Suprapubic skin (tissue), 4 donors: ENCODE data around the gene CNIH3. TPM values are rescaled to one million over a fixed set of nuclear protein-coding genes. Genes with fewer than 3 reads are reported as not detected.
"Not testable (repeated sequence)": the region's sequence is repeated elsewhere in the genome, so short reads cannot be mapped to it uniquely, and the experiment has no call there.

Experiments
- DNase-seq, 2 donors: peaks; one replicate each; pipeline ENCODE4 v3.0.0-alpha.2; 2019; ENCODE audit warnings: low spot score in 2 of 2
- H3K27ac ChIP-seq: fragments of 200-600 bp; sonication (generic); one replicate; pipeline ENCODE4 v1.5.1; 2019
- H3K27me3 ChIP-seq: fragments of 200-600 bp; sonication (generic); one replicate; pipeline ENCODE4 v1.5.1; 2019
- H3K36me3 ChIP-seq: fragments of 200-600 bp; sonication (generic); one replicate; pipeline ENCODE4 v1.5.1; 2019
- H3K4me1 ChIP-seq: fragments of 200-600 bp; sonication (generic); one replicate; pipeline ENCODE4 v1.5.1; 2019
- H3K4me3 ChIP-seq: fragments of 200-600 bp; sonication (generic); one replicate; pipeline ENCODE4 v1.5.1; 2019; ENCODE audit warnings: mild to moderate bottlenecking
- H3K9me3 ChIP-seq: fragments of 200-600 bp; sonication (generic); one replicate; pipeline ENCODE4 v1.5.1; 2019
- EP300 ChIP-seq: sonication (generic); formaldehyde crosslinking; IDR thresholded peaks from one replicate; pipeline ENCODE4 v1.6.1; 2017; ENCODE audit warnings: antibody characterized with exemption
- POLR2A ChIP-seq, 2 donors: fragments of 450-650 bp; IDR thresholded peaks; one replicate each; pipeline ENCODE4 v1.6.1; 2017; ENCODE audit warnings: antibody characterized with exemption in 2 of 2, mild to moderate bottlenecking in 2 of 2, moderate library complexity in 2 of 2
- POLR2AphosphoS5 ChIP-seq, 3 donors: sonication (generic); formaldehyde crosslinking; IDR thresholded peaks; one replicate each; pipeline ENCODE4 v1.6.1; 2017; ENCODE audit warnings: antibody characterized with exemption in 3 of 3
- WGBS: methylation state at CpG from one replicate; pipeline ENCODE4 v1.1.5; 2018; 5-methylcytosine and 5-hydroxymethylcytosine counted together
- total RNA-seq, 4 donors: library from RNA; depleted of rRNA; stranded (reverse); fragments of >200 nt; gene quantifications; one replicate each; pipeline ENCODE4 v1.1.0, GENCODE V29; 2016
- TF ChIP-seq, protein P1 (sequence below), 2 donors: fragments of 200-600 bp in 1 of 2; fragments of 450-650 bp in 1 of 2; sonication (generic) in 1 of 2; IDR thresholded peaks; one replicate each; pipeline ENCODE4 v1.5.1; 2016 to 2019; ENCODE audit warnings: antibody characterized with exemption in 2 of 2, mild to moderate bottlenecking in 1 of 2, moderate library complexity in 1 of 2

The CNIH3 gene
- total RNA-seq, 4 donors from 2014 or later = 0.57 to 6.7 (median 0.62) TPM; not detected in 1

DNA sequence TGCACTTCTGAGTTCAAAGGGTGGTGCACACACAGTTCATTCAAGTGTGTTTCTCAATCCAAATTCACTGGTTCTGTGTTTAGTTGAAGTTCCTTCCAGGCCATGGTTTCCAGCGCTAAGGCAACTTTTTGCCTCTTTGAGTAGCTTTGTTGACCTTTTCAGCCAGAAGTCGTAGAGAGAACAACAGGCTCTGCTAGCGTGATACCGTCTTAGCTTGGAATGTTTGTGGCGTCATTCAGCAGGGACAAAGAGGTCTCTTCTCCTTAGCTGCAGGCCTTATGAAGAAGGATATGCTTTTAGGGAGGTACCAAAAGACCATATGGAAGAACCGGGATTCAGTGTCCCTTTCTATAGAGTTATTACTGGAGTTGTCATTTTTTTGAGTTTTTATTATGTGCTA, 65.7 kb downstream of the CNIH3 start:
- Histone ChIP-seq H3K4me3 (no peak overlapping the region), H3K27me3 (no peaks in the 10 kb centered on the region), H3K4me1 (no peaks in the 10 kb centered on the region), H3K27ac (no peak overlapping the region), H3K9me3 (no peaks in the 10 kb centered on the region), H3K36me3 (no peaks in the 10 kb centered on the region)
- TF ChIP-seq POLR2A (IDR thresholded peaks at IDR 0.05) = no peak
- no peak for TF ChIP-seq POLR2AphosphoS5 (IDR thresholded peaks at IDR 0.05)
- TF ChIP-seq EP300 = no peak
- TF ChIP-seq, protein P1, sequence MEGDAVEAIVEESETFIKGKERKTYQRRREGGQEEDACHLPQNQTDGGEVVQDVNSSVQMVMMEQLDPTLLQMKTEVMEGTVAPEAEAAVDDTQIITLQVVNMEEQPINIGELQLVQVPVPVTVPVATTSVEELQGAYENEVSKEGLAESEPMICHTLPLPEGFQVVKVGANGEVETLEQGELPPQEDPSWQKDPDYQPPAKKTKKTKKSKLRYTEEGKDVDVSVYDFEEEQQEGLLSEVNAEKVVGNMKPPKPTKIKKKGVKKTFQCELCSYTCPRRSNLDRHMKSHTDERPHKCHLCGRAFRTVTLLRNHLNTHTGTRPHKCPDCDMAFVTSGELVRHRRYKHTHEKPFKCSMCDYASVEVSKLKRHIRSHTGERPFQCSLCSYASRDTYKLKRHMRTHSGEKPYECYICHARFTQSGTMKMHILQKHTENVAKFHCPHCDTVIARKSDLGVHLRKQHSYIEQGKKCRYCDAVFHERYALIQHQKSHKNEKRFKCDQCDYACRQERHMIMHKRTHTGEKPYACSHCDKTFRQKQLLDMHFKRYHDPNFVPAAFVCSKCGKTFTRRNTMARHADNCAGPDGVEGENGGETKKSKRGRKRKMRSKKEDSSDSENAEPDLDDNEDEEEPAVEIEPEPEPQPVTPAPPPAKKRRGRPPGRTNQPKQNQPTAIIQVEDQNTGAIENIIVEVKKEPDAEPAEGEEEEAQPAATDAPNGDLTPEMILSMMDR (IDR thresholded peaks at IDR 0.05) = no peak
- WGBS = 97% methylated on average over 6 of the region's 6 CpGs
- no peak for DNase-seq

DNA sequence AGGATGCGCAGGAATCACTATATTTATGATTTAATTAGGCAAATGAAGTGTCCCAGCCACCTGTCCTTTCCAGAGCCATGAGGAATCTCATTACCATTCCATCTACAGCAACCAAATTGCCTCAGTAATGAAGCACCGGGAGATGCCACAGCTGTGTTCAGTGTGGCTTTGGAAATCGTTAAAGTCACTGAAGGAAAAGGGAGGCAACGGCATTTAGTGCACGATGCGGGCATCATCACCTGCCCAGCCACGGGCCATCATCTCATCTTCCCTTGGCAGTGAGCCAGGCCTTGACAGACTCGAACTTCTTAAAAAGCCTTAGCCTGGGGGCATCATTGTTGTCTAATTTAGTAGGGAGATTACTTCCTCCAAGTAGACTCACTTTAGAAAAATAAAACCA, 67.8 kb downstream of the CNIH3 start:
- no peaks in the 10 kb centered on the region for H3K4me1 ChIP-seq
- H3K36me3 ChIP-seq = no peaks in the 10 kb centered on the region
- no peak for TF ChIP-seq EP300
- no peak for TF ChIP-seq POLR2AphosphoS5 (IDR thresholded peaks at IDR 0.05)
- TF ChIP-seq POLR2A (IDR thresholded peaks at IDR 0.05) = no peak
- TF ChIP-seq, protein P1 (IDR thresholded peaks at IDR 0.05) = no peak
- no peaks in the 10 kb centered on the region for H3K9me3 ChIP-seq
- WGBS = 57% methylated on average over 8 of the region's 8 CpGs
- no peak overlapping the region for H3K4me3 ChIP-seq
- DNase-seq = no peak
- H3K27ac ChIP-seq = no peak overlapping the region
- no peaks in the 10 kb centered on the region for H3K27me3 ChIP-seq

DNA sequence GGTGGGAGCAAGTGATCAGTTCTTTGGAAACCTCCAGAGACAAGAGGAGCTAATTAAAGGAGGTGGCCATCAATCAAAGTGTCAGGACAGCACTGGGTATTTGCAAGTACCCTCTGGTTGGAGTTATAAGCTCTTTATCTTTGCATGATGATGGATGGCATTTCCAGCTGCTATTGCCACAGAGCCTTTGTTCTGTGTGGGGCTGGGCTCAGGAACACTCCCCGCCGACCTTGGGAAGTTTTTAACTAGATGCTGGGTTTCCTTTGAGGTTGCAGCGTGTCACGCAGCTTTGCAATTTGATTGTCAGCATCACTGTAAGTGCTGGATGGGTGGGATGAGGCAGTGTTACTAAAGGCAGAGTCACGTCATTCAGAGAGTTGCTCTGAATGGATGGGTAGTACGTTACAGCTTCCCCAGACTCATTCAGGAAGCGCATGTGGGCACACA, 68.9 kb downstream of the CNIH3 start:
- TF ChIP-seq POLR2AphosphoS5 (IDR thresholded peaks at IDR 0.05) (no peak), POLR2A (IDR thresholded peaks at IDR 0.05) (no peak), EP300 (no peak)
- TF ChIP-seq, protein P1 (IDR thresholded peaks at IDR 0.05) = no peak
- Histone ChIP-seq H3K27ac (no peak overlapping the region), H3K36me3 (no peaks in the 10 kb centered on the region), H3K27me3 (no peaks in the 10 kb centered on the region), H3K4me3 (no peak overlapping the region), H3K9me3 (no peaks in the 10 kb centered on the region), H3K4me1 (no peaks in the 10 kb centered on the region)
- 30% methylated on average over 3 of the region's 7 CpGs for WGBS
- DNase-seq = no peak

DNA sequence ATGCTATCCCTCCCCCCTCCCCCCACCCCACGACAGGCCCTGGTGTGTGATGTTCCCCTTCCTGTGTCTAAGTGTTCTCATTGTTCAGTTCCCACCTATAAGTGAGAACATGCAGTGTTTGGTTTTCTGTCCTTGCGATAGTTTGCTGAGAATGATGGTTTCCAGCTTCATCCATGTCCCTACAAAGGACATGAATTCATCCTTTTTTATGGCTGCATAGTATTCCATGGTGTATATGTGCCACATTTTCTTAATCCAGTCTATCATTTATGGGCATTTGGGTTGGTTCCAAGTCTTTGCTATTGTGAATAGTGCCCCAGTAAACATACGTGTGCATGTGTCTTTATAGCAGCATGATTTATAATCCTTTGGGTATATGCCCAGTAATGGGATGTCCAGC, 70.0 kb downstream of the CNIH3 start:
- not testable (repeated sequence) for H3K27me3 ChIP-seq, H3K9me3 ChIP-seq, H3K36me3 ChIP-seq, H3K4me3 ChIP-seq, H3K27ac ChIP-seq, H3K4me1 ChIP-seq, DNase-seq
- 87% methylated on average over 2 of the region's 3 CpGs for WGBS

DNA sequence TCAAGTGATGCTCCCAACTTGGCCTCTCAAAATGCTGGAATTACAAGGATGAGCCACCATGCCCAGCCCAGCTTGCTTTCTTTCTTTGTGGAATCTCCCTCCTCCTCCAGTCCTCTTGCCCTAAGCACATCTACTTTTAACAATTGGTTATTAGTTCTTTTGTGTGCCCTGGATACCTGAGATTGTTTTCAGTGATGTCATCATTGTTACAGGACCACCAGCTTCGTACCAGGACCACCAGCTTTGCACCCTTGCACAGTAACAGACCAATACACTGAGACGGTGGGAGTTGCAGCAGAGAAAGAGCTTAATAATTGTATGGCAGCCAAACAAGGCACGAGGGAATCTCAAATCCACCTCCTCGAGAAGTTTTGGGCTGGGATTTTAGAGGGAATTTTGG, 71.3 kb downstream of the CNIH3 start:
- H3K27me3 ChIP-seq = no peaks in the 10 kb centered on the region
- no peak overlapping the region for H3K27ac ChIP-seq
- H3K36me3 ChIP-seq = no peaks in the 10 kb centered on the region
- TF ChIP-seq POLR2AphosphoS5 (IDR thresholded peaks at IDR 0.05) = no peak
- TF ChIP-seq POLR2A (IDR thresholded peaks at IDR 0.05) = no peak
- TF ChIP-seq, protein P1 (IDR thresholded peaks at IDR 0.05) = no peak
- TF ChIP-seq EP300 = no peak
- no peaks in the 10 kb centered on the region for H3K9me3 ChIP-seq
- WGBS = 77% methylated on average over 4 of the region's 4 CpGs
- no peaks in the 10 kb centered on the region for H3K4me1 ChIP-seq
- H3K4me3 ChIP-seq = no peak overlapping the region
- no peak for DNase-seq

DNA sequence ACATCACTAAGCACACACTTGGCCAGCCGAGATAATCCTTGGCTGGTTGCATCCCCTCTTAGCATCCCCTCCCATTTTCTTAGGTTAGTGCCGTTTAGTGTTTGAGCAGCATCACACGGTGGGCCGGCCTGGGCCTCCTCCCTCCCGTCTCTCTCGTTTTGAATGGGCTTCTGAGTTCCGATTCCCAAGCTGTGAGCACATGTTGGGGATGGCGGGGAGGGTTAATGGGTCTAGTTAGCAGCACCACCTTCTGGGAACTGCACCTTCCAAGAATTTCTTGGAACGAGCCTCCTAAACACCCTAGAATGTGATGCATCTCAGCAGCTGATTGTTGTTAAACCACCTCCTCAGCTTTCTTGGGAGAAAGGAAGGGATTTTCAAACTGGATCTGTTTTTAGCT, 73.3 kb downstream of the CNIH3 start:
- H3K27me3 ChIP-seq = no peaks in the 10 kb centered on the region
- DNase-seq = no peak
- no peaks in the 10 kb centered on the region for H3K4me1 ChIP-seq
- no peaks in the 10 kb centered on the region for H3K36me3 ChIP-seq
- no peak overlapping the region for H3K27ac ChIP-seq
- TF ChIP-seq POLR2A (IDR thresholded peaks at IDR 0.05) (no peak), EP300 (no peak)
- TF ChIP-seq, protein P1 (IDR thresholded peaks at IDR 0.05) = no peak
- H3K4me3 ChIP-seq = no peak overlapping the region
- WGBS = 70% methylated on average over 9 of the region's 9 CpGs
- no peaks in the 10 kb centered on the region for H3K9me3 ChIP-seq
